ENCODE measurements around the gene MYEOV. TPM values are rescaled to one million over a fixed set of nuclear protein-coding genes. Genes with fewer than 3 reads are reported as not detected.

The MYEOV gene
- total RNA-seq, 1 donor from 2014 or later = not detected

- TF ChIP-seq CTCF (IDR thresholded peaks at IDR 0.05; ENCODE audit: partially characterized antibody, unreplicated experiment) = no peak
- no peak overlapping the region for H3K4me3 Mint-ChIP-seq (ENCODE audit: unreplicated experiment)
- peaks cover 25% of the 10 kb centered on the region for H3K36me3 Mint-ChIP-seq (ENCODE audit: unreplicated experiment)
- H3K27ac Mint-ChIP-seq (ENCODE audit: unreplicated experiment) = no peak overlapping the region
- DNase-seq = no peak
- peaks cover 10% of the 10 kb centered on the region for H3K27me3 Mint-ChIP-seq (ENCODE audit: unreplicated experiment)
- H3K9me3 Mint-ChIP-seq (ENCODE audit: unreplicated experiment) = peaks cover 7% of the 10 kb centered on the region
- H3K4me1 Mint-ChIP-seq (ENCODE audit: low read depth, unreplicated experiment) = peaks cover 2% of the 10 kb centered on the region
Observed at GRCh38 chr11:69260622-69261021, 33.3 kb upstream of the MYEOV start.

DNA sequence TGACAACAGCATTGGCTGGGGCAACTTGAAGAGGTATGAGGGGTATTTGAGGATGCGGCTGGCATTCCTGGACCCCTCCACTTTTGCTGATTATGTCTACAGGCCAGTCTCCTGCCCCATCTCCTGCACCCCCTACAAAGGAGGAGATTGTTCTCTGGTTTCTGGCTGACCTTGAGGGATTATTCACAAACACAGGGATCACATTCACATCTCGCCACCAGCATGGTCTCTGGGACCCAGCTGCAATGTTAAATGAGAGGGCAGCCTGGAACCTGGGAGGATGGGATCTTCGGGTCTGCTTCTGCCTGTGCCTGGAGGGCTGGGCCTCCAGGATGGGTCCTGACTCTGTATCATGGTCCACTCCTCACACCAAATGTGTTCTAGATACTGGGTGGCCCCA is 32.8 kb upstream of the MYEOV start:
- Mint-ChIP-seq H3K36me3 (ENCODE audit: unreplicated experiment) (peaks cover 20% of the 10 kb centered on the region), H3K9me3 (ENCODE audit: unreplicated experiment) (peaks cover 7% of the 10 kb centered on the region), H3K4me3 (ENCODE audit: unreplicated experiment) (no peak overlapping the region), H3K27ac (ENCODE audit: unreplicated experiment) (no peak overlapping the region), H3K4me1 (ENCODE audit: low read depth, unreplicated experiment) (peaks cover 2% of the 10 kb centered on the region), H3K27me3 (ENCODE audit: unreplicated experiment) (peaks cover 10% of the 10 kb centered on the region)
- TF ChIP-seq CTCF (IDR thresholded peaks at IDR 0.05; ENCODE audit: partially characterized antibody, unreplicated experiment) = no peak
- no peak for DNase-seq

DNA sequence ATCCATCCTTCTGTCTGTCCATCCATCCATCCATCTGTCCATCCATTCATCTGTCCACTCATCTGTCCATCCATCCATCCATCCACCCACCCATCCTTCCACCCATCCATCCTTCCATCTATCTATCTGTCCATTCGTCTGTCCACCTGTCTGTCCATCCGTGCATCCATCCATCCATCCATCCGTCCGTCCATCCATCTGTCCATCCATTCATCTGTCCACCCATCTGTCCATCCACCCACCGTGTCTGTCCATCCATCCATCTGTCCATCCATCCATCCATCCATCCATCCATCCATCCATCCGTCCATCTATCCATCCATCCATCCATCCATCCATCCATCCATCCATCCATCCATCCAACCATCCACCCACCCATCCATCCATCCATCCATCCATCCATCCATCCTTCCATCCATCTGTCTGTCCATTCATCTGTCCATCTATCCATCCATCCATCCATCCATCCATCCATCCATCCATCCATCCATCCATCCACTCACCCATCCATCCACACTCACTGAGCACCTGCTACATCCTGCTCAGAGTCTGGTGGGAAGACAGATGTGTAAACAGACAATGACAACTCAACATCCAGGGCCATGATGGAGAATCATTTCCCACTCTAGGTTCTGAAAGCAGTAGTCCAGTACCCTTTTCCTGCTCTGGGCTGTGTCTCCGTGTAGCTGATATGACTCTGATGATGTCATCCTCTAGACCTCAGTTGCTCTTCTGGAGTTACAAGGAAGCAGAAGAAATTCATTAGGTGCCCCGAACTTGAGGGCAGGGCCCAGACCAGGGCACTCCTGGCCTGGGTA is 30.8 kb upstream of the MYEOV start:
- no peak overlapping the region for H3K4me3 Mint-ChIP-seq (ENCODE audit: unreplicated experiment)
- peaks cover 20% of the 10 kb centered on the region for H3K36me3 Mint-ChIP-seq (ENCODE audit: unreplicated experiment)
- H3K27ac Mint-ChIP-seq (ENCODE audit: unreplicated experiment) = peak overlapping the region; percentile 62
- H3K27me3 Mint-ChIP-seq (ENCODE audit: unreplicated experiment) = peaks cover 13% of the 10 kb centered on the region
- no peak for DNase-seq
- H3K9me3 Mint-ChIP-seq (ENCODE audit: unreplicated experiment) = peaks cover 9% of the 10 kb centered on the region
- H3K4me1 Mint-ChIP-seq (ENCODE audit: low read depth, unreplicated experiment) = peaks cover 2% of the 10 kb centered on the region
- no peak for TF ChIP-seq CTCF (IDR thresholded peaks at IDR 0.05; ENCODE audit: partially characterized antibody, unreplicated experiment)

DNA sequence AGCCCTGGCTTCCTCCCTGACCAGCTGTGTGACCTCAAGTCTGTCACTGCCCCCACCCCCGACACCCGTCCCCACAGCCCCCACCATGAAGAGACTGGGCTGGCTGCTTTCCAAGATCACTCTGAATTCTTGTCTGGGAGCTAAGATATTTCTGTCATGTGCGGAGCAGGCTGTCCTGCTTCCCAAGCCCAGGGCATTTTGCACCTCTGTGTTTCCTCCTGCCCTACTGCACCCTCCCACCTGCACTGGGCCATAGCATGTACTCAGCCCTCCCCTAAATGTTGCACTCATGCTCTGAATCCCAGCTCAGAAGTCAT is 30.3 kb upstream of the MYEOV start:
- no peak for DNase-seq
- Mint-ChIP-seq H3K4me3 (ENCODE audit: unreplicated experiment) (no peak overlapping the region), H3K27me3 (ENCODE audit: unreplicated experiment) (peaks cover 13% of the 10 kb centered on the region), H3K36me3 (ENCODE audit: unreplicated experiment) (peaks cover 20% of the 10 kb centered on the region), H3K27ac (ENCODE audit: unreplicated experiment) (no peak overlapping the region), H3K9me3 (ENCODE audit: unreplicated experiment) (peaks cover 9% of the 10 kb centered on the region), H3K4me1 (ENCODE audit: low read depth, unreplicated experiment) (no peaks in the 10 kb centered on the region)
- no peak for TF ChIP-seq CTCF (IDR thresholded peaks at IDR 0.05; ENCODE audit: partially characterized antibody, unreplicated experiment)

GRCh38 chr11:69264486-69264885 is 29.5 kb upstream of the MYEOV start:
- Mint-ChIP-seq H3K4me1 (ENCODE audit: low read depth, unreplicated experiment) (no peaks in the 10 kb centered on the region), H3K4me3 (ENCODE audit: unreplicated experiment) (no peak overlapping the region), H3K27ac (ENCODE audit: unreplicated experiment) (no peak overlapping the region), H3K9me3 (ENCODE audit: unreplicated experiment) (peaks cover 9% of the 10 kb centered on the region), H3K36me3 (ENCODE audit: unreplicated experiment) (peaks cover 20% of the 10 kb centered on the region), H3K27me3 (ENCODE audit: unreplicated experiment) (peaks cover 13% of the 10 kb centered on the region)
- no peak for TF ChIP-seq CTCF (IDR thresholded peaks at IDR 0.05; ENCODE audit: partially characterized antibody, unreplicated experiment)
- no peak for DNase-seq

All from glutamatergic neuron (in vitro differentiated cells).